ENCODE measurements around the gene ZNF660.

DNA sequence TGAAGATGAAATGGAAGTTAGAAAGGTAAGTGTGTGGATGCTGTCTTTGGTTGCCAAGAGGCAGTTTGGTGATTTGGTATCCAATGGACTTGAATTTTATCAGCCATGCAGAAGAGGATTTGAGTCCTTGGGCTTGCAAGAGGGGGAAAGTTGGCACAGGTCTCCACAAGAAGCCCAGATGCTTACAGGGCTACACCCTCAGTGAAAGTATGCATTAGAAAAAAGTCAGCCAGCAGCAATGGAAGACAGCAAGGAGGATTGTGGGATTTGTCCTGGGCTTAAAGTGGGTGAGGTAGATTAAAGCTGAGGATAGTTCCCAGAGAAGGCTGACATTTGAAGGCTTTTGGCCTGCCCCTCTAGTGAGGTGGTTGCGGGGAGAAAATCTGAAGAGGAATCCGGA, 17.0 kb downstream of the ZNF660 start:
- no peak for TF ChIP-seq POLR2A (IDR thresholded peaks at IDR 0.05)
- no peak for TF ChIP-seq CTCF (IDR thresholded peaks at IDR 0.05)
- TF ChIP-seq POLR2AphosphoS5 (IDR thresholded peaks at IDR 0.05) = no peak
- TF ChIP-seq EP300 (IDR thresholded peaks at IDR 0.05; ENCODE audit: low read depth) = no peak
